T-helper 1 cell (primary cell): ENCODE data around the gene CATSPER1.
"Not testable (repeated sequence)": the region's sequence is repeated elsewhere in the genome, so short reads cannot be mapped to it uniquely, and the experiment has no call there.

Source experiments
- DNase-seq, 5 donors: peaks; one replicate each; pipeline ENCODE4 v3.0.0-alpha.2; 2012 to 2020

CATSPER1 gene

DNA sequence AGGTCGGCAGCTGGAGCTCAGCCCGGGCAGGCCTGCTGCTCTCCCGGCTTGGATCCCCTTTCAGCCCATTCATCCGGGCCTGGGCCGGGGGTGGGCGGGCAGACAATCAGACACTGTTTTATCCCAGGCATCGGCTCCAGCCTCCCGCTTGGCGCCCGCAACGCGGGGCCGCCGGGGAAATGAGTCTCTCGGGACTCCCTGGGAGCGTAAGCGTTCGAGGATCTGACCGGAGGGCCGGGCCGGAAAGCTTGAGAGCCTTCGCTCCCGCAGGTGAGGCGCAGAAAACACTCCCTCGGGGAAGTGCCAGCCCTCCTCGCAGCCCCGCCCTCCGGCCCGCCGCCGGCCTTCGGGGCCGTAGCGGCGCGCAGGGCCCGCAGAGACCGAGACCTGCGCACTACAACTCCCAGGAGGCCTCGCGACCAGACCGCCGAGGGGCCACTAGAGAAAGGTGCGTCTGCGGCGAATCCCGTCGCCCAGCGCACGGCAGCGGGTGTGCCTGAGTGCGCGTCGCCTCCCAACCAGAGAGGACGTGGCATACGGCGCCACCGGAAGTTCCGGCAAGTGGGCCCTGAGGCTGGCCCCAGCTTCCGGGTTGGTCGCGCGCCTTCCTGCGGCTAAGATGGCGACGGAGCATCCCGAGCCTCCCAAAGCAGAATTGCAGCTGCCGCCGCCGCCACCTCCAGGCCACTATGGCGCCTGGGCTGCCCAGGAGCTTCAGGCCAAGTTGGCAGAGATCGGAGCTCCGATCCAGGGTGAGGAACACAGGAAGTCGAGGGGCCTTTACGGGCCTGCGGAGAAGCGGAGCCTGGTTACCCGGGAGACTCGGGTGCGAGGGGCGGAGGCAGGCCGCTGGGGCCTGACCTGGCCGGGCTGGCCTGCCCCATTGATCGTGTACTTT is 25.7 kb upstream of the CATSPER1 start, which contains the start of gene SF3B2:
Gene SF3B2 (plus strand): TSS at position 599 of the 898 bp plus-strand sequence. CDS start 21 bp downstream, at position 620.
- peak; percentile 92 to 100 (median 95) for DNase-seq

DNA sequence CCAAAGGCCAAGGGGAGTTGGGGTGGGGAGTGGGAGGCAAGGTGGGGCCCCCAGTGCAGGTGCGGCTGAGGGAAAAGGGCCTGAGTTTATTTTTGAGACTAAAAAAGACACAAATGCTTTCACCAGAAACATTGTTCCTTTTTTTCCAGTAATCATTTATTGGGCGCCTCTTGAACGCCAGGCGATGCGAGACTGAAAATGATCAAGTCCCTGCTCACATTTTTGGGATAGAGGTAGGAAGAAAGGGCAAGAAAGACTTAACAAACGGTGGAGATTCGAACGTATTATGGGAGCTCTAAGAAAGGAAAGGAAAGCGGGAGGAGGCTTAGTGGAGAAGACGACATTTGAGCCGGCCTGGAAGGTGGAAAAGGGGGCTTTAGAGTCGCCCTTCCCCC is 25.1 kb upstream of the CATSPER1 start:
- no peak for DNase-seq

DNA sequence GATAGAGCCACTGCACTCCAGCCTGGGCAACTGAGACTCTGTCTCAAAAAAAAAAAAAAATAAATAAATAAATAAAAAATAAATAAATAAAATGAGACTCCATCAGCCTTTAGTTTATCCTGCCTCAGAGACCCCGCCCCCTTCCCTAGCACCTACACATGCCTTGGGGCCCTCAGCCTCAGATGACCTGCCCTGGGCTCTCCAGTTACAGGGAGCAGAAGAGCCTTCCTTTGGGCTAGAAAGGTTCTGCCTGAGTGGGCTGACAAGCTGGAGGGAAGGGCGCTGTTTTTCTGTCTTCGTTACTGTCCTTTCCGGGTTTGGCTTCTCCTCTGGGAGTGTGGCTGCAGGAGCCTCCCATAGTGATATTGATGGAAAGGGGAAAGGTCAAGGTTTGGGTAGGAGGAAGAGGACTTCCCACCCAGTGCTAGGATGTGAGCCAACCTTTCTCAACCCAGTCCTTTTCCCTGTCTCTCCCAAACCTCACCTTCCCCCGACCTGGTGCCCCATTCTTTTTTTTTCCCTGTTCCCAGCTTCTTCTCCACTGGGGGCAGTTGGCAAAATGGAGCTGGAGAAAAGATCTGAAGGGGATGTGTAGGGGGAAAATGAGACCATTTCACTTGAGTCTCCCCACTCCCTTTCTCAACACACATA is 24.4 kb upstream of the CATSPER1 start:
- no peak for DNase-seq

DNA sequence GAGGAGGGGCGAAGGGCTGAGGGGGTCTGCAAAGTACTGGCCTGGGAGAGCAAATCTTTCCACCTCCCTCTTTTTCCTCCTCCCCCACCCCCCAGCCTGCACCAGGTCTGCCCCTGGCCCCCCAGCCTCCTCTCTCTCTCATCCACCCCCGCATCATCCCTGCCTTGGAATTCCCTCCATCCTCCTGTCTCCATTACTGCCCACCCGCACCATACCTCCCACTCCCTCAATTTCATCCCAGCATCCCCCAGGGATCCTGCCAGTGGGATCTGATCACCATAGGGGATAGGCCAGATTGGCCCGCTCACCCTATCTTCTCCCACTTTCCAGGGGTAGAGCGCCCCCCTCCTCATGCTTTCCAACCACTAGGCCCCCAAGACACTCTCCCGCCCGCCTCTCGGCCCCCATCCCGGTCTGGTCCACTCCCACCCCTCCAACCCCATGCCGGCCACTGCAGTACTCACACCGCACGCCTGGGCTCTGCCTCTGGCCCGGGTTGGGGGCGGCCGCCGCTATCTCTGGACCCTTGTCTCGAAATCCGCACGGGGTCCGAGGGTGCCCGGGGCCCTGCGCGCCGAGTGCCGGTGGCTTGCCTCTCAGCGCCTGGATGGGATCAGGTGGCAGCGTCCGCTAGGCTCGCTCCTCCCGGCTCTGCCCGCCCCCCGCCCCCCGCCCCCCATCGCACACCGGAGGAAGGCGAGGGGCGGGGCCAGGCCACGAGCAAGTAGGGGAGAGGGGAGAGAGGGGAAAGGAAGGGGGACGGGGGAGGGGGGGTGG is 22.5 kb upstream of the CATSPER1 start, which contains the start of gene GAL3ST3:
Gene GAL3ST3 (minus strand): TSS at position 615 of the 777 bp plus-strand sequence. CDS start 3,746 bp downstream, outside the sequence.
- no peak for DNase-seq

DNA sequence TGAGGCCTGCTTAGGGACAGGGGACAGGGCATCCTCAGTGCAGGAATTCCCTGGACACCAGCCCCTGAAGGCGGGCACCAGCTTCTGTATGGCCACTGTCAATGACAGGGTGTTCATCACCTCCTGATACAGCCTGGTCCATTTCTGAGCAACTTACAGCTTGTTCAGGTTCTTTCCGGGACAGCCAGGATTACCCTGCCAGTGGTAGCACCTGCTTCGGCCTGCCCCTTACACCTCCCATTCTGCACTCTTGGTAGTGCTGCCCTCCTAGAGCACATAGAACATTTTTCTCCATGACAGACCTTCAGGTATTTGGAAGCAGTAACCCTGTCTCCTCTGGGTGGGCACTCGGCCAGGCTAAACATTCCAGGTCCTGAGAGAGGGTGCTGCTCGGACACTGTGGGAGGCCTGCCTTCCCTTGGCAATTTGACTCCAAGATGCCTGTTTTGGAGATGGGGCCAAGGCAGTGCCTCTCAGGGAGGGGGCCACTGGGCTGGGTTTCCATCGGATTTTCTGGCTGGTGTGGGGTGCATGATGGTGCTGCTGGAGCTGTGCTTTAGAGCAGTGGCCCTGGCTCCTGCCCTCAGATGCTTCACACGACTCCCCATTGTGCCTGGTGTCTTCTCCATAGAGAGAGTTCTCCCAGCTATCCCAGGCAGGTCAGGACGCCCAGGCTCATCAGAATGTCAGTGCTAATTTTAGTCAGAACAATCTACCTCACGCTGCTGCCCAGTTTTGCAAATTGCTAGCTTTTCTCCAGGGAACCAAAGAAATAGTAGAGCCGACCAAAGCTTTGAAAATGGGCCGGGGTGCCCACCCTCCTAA is 21.5 kb upstream of the CATSPER1 start:
- no peak for DNase-seq

DNA sequence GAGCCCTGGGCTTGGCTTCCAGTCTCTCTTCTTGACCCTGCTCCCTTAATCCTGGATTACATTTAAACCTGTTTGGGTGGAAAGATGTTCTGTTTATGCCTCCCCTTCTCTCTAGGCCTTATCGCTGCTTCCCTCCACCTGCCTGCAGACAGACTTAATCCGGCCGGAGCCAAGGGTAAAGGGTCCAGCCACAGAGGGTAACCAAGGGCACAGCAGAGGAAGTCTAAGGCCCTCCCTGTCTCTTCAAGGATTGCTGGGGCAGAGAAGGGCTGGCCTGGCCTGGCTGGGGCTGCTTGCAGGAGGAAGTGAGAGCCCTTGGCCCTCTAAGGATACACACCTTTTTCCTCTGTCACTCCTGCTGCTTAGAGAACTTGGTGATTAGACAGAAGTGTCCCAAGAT is 20.6 kb upstream of the CATSPER1 start:
- DNase-seq, result no peak

DNA sequence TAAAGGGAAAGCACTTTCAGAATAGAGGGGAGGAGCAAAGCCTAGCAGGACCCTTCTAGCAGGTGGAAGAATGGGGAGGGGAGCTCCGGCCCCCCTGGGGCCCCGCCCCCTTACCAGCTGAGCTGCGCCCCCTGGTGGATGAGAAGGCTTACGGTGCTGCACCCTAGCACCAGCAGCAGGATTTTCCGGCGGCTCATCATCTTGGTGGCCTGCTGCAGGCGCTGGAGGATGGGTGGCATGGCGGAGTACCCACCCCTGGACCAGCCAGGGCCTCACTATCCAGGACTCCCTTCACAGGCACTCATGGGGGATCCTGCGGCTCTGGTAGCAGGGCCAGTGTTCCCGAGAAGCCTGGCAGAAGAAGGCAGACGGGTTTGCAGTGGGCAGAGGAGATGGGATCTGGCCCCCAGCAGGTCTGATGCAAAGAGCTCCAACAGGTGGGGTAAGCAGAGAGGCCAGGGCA is 18.9 kb upstream of the CATSPER1 start:
- DNase-seq, result peak; percentile 67 to 83 (median 79)

DNA sequence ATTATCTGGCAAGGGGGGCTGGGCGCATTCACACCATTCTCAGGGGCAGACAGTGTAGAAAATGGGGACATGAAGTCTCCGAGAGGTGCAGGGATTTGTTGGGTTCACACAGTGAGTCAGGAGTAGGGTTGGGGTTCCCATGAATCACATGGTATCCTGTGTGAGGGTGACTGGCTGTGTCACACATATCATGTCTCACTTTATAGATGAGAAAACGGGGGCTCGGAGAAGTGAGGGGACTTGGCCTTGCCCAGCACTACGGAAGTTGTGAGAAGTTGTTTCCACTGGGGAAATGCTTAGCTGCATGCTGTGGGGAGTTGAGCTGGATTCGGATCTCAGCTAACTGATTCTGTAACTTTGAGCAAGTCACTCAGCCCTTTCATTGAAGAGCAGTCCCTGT is 18.5 kb upstream of the CATSPER1 start:
- no peak for DNase-seq

DNA sequence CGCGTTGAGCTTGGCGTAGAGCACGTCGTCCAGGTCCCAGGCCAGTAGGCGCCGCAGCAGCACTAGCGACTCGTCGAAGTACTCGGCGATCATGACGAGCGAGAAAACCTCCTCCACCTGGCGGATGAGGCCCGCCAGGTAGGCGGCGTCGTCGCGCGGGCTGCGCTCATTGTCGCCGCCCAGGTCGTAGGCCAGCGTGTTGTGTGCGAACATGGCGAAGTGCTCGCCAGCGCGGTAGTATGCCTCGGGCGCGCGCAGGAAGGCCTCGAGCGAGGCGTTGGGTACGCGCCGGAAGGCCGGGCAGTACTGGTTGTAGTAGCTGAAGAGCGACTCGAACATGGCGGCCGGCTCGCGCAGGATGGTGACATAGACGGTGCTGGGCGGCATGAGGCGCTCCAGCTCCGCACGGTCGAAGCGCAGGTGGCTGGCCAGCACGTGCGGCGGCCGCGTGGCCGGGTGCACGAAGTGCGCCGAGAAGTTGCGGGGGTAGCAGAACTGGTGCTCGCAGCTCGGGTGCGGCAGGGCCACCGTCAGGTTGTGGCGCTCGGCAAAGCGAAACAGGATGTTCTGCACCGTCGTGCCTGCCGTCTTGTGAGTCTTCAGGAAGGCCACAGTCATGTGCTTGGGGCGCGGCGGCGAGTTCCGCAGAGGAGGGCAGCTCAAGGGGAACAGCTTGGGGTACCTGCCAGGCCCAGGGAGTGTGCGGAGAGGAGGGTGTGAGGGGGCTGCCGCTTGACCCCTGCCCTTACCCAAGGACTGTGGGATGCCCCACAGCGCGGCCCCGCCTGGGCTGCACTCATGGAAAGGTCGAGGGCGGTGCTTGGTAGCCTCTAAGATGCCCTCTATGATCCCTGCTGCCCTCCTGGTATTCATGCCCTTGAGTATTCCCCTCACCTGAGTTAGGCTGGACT is 17.0 kb upstream of the CATSPER1 start:
- DNase-seq, result no peak

DNA sequence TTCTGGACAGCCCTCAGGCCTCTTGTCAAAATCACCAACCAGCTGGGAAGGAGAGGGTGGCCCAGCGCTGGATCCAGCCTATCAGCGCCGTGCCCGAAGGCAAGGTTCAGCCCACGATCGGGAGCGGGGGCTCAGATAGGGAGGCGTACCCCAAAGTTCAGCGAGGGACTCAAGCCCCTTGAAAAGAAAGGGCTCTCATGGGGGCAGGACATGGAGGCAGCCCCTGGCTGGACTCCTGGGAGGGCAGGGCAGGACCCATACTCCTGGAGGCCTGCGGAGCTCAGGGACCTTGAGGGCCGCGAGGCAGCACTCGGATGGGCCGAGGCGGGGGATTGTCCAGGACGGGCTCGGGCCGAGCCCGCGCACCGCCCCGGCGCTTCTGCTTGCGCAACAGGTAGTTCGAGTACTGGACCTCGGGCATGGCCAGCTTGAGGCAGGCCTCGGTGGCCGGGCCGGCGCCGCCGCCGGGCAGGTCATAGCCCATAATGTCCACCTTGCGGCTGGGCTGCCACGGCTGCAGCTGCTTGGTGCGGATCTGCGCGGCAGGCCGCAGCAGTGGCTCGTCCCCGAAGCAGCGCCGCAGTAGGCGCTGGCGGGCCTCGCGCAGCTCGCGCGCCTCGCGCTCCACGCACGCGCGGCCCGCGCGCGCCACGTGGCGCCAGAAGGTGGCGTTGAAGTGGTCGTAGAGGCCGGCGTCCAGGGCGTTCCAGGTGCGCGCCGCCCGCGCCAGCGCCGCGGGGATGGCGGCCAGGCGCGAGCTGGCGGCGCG is 16.1 kb upstream of the CATSPER1 start:
- DNase-seq, result no peak

DNA sequence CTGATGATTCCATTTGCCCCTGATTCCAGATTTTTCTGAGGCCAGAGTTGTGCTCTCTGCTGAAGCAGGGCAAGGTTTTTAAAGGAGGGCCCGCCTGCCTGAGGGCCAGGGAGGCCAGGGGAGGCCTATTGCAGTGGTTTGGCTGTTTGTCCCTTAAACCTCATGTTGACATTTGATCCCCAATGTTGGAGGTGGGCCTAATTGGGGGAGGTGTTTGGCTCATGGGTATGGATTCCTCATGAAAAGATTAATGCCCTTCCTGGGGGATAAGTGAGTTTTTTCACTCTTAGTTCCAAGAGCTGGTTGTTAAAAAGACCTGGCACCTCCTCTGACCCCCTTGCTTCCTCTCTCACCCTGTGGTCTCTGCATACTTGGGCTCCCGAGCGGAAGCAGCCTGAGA is 13.5 kb upstream of the CATSPER1 start:
- no peak for DNase-seq

DNA sequence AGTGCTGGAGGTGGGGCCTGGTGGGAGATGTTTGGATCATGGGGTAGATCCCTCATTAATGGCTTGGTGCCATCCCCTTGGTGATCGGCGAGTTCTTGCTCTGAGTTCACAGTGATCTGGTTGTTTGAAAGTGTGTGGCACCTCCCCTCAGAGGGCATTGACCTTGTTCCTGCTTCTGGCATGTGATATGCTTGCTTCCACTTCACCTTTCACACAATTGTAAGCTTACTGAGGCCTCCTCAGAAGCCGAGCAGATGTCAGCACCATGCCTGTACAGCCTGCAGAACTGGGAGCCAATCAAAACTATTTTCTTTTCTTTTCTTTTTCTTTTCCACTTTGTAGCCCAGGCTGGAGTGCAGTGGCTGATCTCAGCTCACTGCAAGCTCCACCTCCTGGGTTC is 11.0 kb upstream of the CATSPER1 start:
- no peak for DNase-seq

DNA sequence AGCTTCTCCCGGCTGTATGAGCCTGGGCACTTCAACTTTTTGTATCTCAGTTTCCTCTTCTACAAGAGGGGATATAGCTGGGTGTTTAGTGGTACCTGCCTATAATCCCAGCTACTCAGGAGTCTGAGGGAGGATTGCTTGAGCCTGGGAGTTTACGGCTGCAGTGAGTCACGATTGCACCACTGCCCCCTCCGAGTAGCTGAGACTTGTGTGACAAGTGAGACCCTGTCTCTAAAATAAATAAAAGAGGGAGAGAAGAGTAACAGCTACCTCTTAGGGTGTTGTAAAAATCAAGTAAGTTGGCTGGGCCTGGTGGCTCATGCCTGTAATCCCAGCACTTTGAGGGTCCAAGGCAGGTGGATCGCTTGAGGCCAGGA is 10.0 kb upstream of the CATSPER1 start:
- no peak for DNase-seq

DNA sequence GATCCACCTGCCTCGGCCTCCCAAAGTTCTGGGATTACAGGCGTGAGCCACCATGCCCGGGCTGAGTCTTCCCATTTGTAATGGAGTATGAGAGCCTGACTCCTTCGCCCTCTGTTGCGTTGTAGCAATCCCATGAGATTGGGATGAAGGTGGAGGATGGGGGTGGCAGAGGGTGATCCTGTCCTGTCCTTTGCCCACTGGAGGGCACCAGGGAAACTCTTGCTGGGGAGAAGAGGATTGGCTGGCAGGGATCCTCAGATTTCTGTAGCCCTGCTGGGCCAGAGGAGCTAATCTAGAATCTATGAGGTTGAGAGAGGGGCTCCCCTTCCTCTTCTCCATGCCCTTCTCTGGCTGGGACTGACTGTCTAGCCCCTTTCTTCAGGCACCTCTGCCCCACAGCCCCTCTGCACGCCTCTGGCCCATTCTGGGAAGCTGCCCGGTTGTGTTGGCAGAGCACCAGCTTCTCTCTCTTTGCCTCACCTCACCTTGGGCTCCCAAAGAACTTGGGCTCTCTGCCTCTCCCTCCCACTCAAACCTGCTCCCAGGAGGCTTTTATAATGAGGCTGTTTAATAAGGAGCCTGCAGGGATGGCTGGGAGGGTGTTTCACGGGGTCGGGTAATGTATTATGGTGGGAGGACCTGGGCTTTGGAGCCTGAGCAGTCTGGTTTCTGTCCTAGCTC is 9.5 kb upstream of the CATSPER1 start:
- DNase-seq, result no peak

DNA sequence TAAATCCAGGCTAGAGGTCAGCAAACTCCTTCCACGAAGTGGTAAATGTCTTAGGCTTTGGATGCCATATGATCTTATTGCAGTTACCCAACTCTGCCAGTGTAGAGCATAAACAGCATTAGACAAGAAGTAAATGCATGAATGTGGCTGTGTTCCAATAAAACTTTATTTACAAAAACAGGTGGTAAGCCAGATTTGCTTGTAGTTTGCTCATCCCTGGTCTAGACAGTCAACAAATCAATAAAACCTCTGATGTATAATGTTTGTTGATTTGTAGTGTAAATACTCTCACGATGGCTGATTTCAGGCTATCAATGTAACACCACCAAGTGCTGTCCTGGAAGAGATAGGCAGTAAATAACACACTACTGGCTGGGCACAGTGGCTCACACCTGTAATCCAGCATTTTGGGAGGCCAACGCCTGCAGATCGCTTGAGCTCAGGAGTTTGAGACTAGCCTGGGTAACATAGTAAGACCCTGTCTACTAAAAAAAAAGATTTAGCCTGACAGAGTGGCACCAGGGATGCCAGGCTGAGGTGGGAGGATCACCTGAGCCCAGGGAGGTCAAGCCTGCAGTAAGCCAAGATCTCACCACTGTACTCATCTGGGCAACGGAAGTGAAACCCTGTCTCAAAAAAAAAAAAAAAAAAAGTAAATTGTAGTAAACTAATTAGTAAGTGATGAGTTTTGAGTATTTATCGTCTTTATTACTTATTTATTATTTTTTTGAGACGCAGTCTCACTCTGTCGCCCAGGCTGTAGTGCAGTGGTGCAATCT is 6.9 kb upstream of the CATSPER1 start:
- no peak for DNase-seq

DNA sequence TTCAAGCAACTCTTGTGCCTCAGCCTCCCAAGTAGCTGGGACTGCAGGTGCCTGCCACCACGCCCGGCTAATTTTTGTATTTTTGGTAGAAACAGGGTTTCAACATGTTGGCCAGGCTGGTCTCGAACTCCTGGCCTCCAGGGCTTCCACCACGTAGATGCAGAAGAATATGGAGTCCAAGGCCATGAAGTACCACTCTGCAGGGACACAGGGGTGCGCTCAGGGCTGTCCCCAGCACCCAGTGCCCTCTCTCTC is 3.2 kb downstream of the CATSPER1 start:
- DNase-seq, result not testable (repeated sequence)

DNA sequence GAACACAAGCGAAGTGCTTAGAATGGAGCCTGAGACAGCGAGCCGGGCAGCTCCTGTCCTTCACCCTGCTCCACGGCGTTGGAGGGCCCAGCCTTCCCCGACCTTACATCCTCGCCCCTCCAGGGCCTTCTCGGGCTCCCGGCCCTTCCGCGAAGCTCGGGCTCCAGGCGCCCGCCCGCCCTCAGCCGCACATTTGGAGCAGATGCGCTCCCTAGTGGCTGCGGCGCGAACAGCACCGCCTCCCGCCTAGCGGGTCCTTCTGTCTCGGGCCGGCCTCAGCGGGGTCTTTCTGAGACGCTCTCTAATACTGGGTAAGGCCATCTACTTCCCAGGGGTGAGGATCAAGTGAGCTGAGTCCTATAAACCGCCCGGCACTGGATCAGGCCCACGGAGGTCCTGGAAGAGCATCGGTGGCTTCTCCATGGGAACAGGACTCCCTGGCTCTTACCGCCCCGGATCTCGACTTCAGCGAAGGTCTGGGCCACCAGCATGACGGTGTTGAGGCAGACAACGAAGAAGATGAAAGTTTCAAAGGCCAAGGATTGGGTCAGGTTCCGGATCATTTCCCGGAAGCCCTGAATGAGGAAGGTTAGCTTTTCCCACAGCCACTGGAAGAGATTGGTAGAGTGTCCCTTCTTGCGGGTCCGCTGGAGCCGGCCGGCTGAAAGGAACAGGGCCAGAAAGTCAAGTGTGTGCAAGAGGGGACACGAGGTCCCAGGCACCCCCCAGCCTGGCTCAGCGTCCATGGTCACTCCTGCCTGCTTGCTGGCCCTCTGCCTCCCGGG is 3.7 kb downstream of the CATSPER1 start:
- peak; percentile 49 to 69 (median 63) for DNase-seq
